Measurements from ENCODE around the gene MAN2A1.
"Not testable (repeated sequence)": the region's sequence is repeated elsewhere in the genome, so short reads cannot be mapped to it uniquely, and the experiment has no call there.

MAN2A1 gene

GRCh38 chr5:109832207-109833188 lies 142.8 kb downstream of the MAN2A1 start:
- DNase-seq = not testable (repeated sequence)

DNA sequence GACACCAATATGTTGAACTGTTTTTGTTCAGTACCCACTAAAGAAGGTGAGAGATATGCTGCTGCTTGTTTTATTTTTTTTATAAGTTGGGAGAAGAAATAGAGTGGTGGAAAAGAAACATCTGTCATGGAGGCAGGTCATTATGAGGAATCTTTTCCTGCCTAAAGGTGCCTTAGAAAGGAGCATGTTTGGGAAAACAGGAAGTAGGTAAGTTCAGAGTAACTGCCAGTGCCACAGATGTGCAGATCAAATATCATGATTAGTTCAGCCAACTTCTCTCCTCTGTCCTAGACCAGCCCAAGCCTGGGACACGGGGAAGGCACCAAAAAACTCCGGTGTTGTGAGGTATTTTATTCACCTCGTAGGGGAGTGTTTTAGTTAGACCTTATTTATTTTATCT lies 144.2 kb downstream of the MAN2A1 start:
- no peak for DNase-seq

- DNase-seq = no peak
Observed at GRCh38 chr5:109836280-109836679, 146.6 kb downstream of the MAN2A1 start.

DNA sequence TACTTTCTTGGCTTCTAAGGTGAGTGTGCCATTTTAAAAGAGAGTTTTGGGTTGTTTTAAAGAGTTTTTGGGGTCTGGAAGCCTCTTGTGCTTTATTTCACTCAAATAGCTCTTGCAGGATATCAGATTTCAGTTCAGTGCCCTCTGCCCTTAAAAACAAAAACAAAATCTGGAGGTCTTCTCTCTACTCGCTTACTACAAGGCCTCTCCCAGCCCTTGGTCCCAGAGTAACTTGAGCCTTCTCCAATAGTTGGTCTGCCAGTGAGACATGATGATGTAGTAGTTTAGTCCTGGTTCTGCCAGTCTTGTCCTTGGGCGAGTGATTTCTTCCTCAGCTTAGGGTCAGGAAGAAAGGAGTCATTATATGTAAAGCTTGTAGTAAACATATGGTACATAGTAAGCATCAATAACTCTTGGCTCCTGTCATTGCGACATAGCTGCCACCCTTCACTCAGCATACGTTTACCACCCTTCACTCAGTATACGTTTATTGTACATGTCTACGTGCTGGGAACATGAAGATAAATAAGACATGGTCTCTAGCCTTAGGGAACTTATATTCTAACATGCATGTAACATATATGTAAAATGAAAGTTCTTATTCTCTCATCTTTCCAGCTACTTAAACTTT lies 147.6 kb downstream of the MAN2A1 start:
- no peak for DNase-seq

- no peak for DNase-seq
Observed at GRCh38 chr5:109838157-109838556, 148.4 kb downstream of the MAN2A1 start.

GRCh38 chr5:109844148-109844547 lies 154.4 kb downstream of the MAN2A1 start:
- DNase-seq = no peak

DNA sequence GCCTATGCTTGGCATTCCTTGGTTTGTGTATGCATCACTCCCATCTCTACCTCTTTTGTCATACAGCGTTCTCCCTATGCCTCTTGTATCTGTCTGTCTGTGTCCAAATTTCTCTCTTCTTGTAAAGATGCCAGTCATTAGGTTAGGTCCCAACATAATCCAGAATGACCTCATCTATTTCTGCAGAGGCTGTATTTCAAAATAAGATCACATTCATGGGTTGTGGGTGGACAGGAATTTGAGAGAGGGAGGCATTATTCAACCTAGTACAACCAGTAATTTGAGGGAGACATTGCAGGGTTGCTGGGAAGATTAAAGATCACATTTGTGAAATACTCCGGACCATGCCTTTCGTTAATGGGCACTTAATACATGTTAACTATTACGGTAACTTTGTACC lies 155.0 kb downstream of the MAN2A1 start:
- DNase-seq = no peak

GRCh38 chr5:109848130-109848529 lies 158.4 kb downstream of the MAN2A1 start:
- no peak for DNase-seq

- peak; percentile 16 for DNase-seq
Observed at GRCh38 chr5:109849478-109850088, 159.9 kb downstream of the MAN2A1 start.

DNA sequence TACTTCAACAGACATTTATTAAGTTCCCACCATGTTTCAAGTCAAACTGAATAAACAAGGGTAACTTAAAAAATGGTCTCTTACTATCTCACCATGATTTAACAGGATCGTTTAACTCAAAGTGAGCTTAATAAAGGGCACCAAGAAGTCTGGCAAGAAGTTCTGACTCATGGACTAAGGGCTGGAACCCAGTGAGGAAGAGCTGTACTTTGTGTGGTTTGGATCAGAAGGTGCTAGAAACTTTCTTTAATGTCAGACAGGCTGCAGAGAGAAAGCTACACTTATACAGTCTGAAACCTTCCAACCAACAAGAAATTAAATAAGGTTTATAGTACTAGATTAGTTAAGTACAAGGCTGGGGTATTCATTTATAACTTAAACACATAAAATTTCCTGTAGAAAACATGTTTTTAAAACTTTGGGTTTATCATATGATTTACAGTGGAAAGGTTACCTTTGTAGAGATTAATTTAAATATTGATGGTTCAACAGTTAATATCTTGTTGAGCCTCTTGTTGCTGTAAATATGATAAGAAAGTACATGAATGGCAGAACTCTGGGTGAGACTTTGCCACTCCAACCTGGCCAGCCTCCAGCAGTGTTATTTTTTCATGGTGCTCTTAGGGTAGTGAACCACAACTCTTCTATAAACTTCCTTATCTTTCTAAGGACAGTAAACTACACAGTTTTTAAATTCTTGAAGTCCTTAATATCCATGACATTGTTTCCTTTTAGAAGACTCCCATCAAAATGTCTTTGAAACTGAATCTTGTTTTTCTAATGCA lies 162.8 kb downstream of the MAN2A1 start:
- DNase-seq = peak; percentile 19

DNA sequence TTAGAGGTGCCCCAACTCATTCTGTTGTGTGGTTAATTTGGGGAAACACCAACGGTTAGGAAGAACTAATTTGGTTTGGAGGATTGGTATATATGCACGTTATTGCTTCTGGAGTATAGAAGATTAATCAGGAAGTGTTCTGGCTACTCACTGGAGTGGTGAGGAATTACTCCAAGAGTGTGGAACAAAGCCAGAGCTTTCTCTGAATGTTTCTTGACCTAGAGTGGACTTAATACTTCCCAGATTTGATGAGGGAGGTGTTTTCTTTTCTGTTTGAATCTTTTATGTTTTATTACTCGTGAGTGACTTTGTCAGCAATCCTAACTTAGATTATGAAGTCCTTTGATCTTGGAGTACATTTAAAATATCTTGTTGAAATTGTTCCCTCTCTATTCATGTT lies 163.7 kb downstream of the MAN2A1 start:
- no peak for DNase-seq

DNA sequence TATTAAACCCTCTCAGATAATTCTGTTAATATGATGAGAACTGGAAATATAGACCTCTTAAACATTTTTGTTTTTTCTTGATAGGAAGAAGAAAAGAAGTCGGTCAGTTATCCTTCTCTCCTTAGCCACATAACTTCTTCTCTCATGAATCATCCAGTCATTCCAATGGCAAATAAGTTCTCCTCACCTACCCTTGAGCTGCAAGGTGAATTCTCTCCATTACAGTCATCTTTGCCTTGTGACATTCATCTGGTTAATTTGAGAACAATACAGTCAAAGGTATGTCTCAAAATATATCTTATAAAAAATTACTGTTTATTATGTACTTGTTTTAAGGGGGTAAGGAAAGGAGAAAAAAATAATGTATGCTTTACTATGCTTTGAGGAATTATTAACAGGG lies 165.3 kb downstream of the MAN2A1 start:
- DNase-seq = no peak

DNA sequence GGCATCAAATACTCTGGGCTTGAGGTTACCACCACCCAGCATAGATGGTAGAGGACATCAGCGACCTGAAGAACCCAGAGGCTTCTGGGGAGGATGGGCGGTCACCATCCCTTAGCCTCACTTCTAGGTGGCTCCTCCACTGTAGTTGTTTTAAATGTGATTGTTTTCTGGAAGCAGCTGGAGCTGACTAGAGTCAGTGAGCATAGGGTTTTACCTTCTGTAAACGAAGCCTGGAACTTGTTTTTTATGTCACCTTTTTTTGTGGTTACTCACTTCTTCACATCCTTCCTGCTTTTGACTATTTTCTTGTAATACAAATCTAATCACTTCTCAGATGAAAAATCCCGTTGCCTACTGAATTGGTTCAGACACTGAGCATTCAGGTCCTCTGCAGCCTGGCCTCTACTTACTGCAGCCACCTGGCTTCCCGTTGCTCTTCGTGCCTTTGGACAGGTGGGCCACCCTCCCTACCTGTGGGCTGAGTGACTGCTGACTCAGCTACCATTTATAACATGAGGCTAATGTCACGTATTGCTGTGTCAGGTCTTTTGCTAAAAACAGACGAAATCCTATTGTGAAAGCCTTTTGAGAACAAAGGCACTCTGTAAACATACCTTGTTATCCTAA lies 167.8 kb downstream of the MAN2A1 start:
- peak; percentile 54 for DNase-seq

DNA sequence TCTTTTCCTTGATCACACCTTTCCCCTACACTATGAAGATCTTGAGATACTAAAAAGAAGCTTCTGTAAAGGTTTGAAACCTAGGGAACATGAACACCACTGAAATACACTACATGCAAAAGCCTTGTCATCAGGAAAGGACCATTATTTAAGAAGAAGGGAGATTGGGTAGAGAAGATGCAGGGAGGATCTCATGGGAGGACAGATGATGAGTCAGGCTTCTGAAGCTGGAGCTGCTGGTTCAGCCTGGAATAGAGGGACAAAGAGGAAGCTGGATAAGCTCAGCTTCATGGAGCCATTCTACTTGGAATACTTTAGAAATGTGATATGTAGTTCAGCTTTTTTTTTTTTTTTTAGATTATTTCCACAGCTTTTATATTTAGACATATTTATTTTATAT lies 169.8 kb downstream of the MAN2A1 start:
- no peak for DNase-seq

GRCh38 chr5:109862301-109862700 lies 172.6 kb downstream of the MAN2A1 start:
- DNase-seq = no peak

GRCh38 chr5:109863752-109864151 lies 174.0 kb downstream of the MAN2A1 start:
- DNase-seq = no peak

GRCh38 chr5:109865637-109866036 lies 175.9 kb downstream of the MAN2A1 start:
- DNase-seq = no peak

DNA sequence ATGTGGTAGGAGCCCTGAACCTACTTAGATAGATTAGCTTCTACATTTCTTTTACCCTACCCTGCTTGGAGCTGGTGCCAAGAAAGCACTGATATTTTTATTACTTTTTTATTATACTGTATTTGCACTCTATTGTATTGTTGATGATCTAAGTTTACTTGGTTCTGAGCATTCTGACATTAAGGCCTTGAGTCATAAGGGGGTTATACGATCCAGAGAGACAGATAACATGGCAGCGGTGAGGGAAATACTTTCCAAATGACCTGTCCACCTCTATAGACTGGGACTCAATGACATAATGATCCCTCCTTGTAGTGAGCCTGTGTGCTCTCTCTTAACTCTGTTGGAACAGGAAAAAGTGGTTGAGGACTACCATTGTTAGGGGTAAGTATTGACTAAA lies 176.3 kb downstream of the MAN2A1 start:
- no peak for DNase-seq

DNA sequence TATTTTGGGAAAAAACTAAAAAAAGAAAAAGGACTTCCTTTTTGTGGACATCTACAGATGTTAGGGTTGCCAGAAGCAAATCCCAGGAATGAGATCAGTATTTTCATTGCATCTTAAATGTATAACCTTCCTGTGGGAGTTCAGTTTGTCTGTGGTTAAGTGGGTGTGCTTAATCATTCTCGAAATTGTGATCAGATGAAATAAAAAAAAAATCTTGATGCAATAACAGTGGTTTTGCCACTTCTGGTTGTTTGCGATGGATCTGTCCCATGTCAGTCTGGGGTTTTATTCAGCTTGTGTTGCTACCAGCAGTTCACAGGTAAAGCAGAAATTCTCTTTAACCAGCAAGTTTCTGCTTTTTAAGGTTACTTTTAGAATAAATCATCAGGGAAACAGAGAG lies 179.0 kb downstream of the MAN2A1 start:
- DNase-seq = no peak

DNA sequence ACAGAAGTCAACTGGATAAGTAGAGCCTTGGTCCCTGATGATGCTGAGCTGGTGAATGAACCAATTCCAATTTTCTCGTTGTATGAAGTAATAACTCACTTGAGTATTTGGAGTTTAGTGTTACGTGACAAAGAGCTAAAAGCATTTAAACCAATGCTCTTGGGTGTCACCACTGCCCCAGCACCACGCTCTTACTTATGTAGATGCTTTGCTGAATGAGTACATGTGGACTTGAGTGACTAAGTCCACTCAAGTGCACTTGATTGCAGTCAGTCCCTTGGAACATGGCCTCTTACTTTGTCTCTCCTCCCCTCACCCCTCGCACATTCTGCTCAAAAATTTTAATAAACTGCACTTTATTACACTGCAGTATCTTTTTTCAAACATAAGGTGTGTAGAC lies 184.0 kb downstream of the MAN2A1 start:
- no peak for DNase-seq

GRCh38 chr5:109874108-109874507 lies 184.4 kb downstream of the MAN2A1 start:
- no peak for DNase-seq

- DNase-seq = no peak
Observed at GRCh38 chr5:109876030-109876725, 186.5 kb downstream of the MAN2A1 start.
